ENCODE measurements around the gene KCTD17.
A peak's percentile ranks its signal among the peaks of the same experiment; 100 is the strongest.

KCTD17 gene

DNA sequence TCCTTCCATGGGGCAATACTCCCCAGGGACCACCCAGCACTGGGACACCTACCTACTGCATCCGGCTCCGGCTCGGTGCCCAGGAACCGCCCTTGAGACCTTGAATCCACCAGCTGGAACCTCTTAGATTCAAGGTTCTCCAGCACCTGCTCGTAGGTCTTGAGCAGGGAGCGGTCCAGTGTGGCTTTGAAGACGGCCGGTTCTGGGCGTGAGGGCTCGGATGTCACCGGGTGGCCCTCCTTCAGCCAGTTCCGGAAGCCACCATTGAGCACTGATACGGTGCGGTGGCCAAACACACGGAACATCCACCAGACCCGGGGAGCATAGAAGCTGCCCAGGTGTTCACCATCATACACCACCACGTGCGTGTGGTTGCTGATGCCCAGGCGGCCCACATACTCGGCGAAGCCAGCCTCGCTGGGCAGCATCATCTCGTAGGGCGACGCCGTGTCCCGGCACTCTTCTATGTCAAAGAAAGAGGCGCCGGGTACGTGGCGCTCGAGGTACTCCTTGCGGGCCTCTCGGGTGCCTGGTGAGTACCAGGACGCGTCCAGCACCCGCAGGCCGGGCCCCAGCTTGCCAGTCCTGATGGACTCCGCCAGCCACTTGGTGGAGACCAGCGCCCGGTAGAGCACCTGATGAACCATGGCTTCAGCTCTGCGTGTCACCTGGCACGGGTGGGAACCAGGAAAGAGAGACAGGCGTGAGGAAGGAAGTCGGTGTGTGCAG, 33.3 kb upstream of the KCTD17 start:
- Histone ChIP-seq H2BK15ac (ENCODE audit: low read length) (peak overlapping the region; percentile 28), H3K4me3 (ENCODE audit: low read length in 2 of 2) (peak overlapping the region; percentile 97 to 98), H4K91ac (ENCODE audit: low read depth, low read length, poor library complexity) (no peak overlapping the region), H3K23ac (ENCODE audit: low read depth, low read length, poor library complexity) (peak overlapping the region; percentile 8), H2AFZ (ENCODE audit: low read length) (peak overlapping the region; percentile 99), H2BK12ac (ENCODE audit: low read length) (no peak overlapping the region), H2BK120ac (ENCODE audit: low read depth, low read length) (no peak overlapping the region), H3K27me3 (ENCODE audit: control insufficient read depth in 3 of 3, insufficient read depth in 3 of 3, low read depth in 1 of 3, low read length in 3 of 3) (no peaks in the 10 kb centered on the region), H3K9me3 (replicated peaks in 1 of 2; ENCODE audit: control insufficient read depth in 2 of 2, insufficient read depth in 1 of 2, low read depth in 1 of 2, low read length in 2 of 2) (peaks cover 0 to 2% of the 10 kb centered on the region in 2 donors), H3K36me3 (replicated peaks in 1 of 2; ENCODE audit: control insufficient read depth in 2 of 2, insufficient read depth in 2 of 2, low read length in 2 of 2) (peaks cover 12 to 40% of the 10 kb centered on the region in 2 donors), H3K4me2 (ENCODE audit: insufficient read depth, low read length, poor library complexity, severe bottlenecking) (peak overlapping the region; percentile 66), H2BK5ac (ENCODE audit: low read length) (peak overlapping the region; percentile 93), H2AK5ac (ENCODE audit: low read depth, low read length) (peak overlapping the region; percentile 65), H3K14ac (ENCODE audit: low read length) (peak overlapping the region; percentile 40), H4K8ac (ENCODE audit: low read depth, low read length) (no peak overlapping the region), H3K79me1 (ENCODE audit: low read depth, low read length) (peaks cover 19% of the 10 kb centered on the region), H3K18ac (ENCODE audit: low read length) (peak overlapping the region; percentile 11), H3K4me1 (ENCODE audit: control insufficient read depth in 2 of 2, insufficient read depth in 1 of 2, low read depth in 1 of 2, low read length in 2 of 2) (peaks cover 0 to 16% of the 10 kb centered on the region in 2 donors), H3K4ac (ENCODE audit: low read length) (no peak overlapping the region), H3K27ac (replicated peaks; ENCODE audit: low read length) (no peak overlapping the region), H3K9ac (ENCODE audit: low read depth, low read length, poor library complexity) (peak overlapping the region; percentile 80)
- no CpG with 5 or more reads among the region's 45 CpGs for WGBS, 2 donors (ENCODE audit: extremely low coverage in 2 of 2, insufficient read length in 2 of 2, insufficient replicate concordance in 1 of 2)
- no peak for DNase-seq (ENCODE audit: low spot score)

DNA sequence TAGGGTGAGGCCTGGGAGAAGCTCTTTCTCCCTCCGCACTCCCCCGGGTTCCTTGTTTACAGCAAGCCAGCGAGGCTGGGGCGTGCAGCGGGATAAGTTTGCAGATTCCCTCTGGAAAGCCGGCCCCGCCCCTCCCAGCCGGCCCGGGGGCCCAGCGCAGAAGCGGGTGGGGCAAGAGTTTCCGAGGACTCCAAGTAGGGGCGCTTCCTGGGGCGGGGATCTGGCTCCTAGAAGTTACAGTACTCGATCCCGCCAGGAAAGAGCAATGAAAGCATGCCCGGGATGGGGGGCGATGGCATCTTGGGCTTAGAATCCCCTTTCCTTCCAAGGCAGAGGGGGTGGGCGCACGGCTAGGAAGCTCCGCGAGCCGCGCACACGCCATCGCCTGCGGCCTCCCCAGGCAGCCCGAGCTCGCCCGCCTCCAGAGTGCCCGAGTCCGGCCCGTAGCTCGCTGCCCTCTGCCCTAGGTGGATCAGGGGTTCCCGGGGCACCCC, 32.7 kb upstream of the KCTD17 start:
- Histone ChIP-seq H3K14ac (ENCODE audit: low read length) (peak overlapping the region; percentile 40), H2BK5ac (ENCODE audit: low read length) (peak overlapping the region; percentile 93), H3K4me1 (ENCODE audit: control insufficient read depth in 2 of 2, insufficient read depth in 1 of 2, low read depth in 1 of 2, low read length in 2 of 2) (peaks cover 0 to 16% of the 10 kb centered on the region in 2 donors), H3K9me3 (replicated peaks in 1 of 2; ENCODE audit: control insufficient read depth in 2 of 2, insufficient read depth in 1 of 2, low read depth in 1 of 2, low read length in 2 of 2) (peaks cover 0 to 2% of the 10 kb centered on the region in 2 donors), H2BK12ac (ENCODE audit: low read length) (no peak overlapping the region), H4K8ac (ENCODE audit: low read depth, low read length) (peak overlapping the region; percentile 54), H3K9ac (ENCODE audit: low read depth, low read length, poor library complexity) (peak overlapping the region; percentile 95), H3K4me3 (ENCODE audit: low read length in 2 of 2) (peak overlapping the region; percentile 97 to 98), H3K18ac (ENCODE audit: low read length) (peak overlapping the region; percentile 98), H4K91ac (ENCODE audit: low read depth, low read length, poor library complexity) (no peak overlapping the region), H3K4me2 (ENCODE audit: insufficient read depth, low read length, poor library complexity, severe bottlenecking) (peak overlapping the region; percentile 66), H3K36me3 (replicated peaks in 1 of 2; ENCODE audit: control insufficient read depth in 2 of 2, insufficient read depth in 2 of 2, low read length in 2 of 2) (peaks cover 12 to 45% of the 10 kb centered on the region in 2 donors), H3K79me1 (ENCODE audit: low read depth, low read length) (peaks cover 19% of the 10 kb centered on the region), H2AK5ac (ENCODE audit: low read depth, low read length) (peak overlapping the region; percentile 65), H2AFZ (ENCODE audit: low read length) (peak overlapping the region; percentile 99), H3K27ac (replicated peaks; ENCODE audit: low read length) (peak overlapping the region; percentile 68), H3K4ac (ENCODE audit: low read length) (peak overlapping the region; percentile 13), H3K27me3 (ENCODE audit: control insufficient read depth in 3 of 3, insufficient read depth in 3 of 3, low read depth in 1 of 3, low read length in 3 of 3) (no peaks in the 10 kb centered on the region), H2BK120ac (ENCODE audit: low read depth, low read length) (peak overlapping the region; percentile 61), H3K23ac (ENCODE audit: low read depth, low read length, poor library complexity) (peak overlapping the region; percentile 77), H2BK15ac (ENCODE audit: low read length) (peak overlapping the region; percentile 93)
- DNase-seq (ENCODE audit: low spot score), result peak; percentile 40
- WGBS, 2 donors (ENCODE audit: extremely low coverage in 2 of 2, insufficient read length in 2 of 2, insufficient replicate concordance in 1 of 2), result no CpG with 5 or more reads among the region's 35 CpGs

DNA sequence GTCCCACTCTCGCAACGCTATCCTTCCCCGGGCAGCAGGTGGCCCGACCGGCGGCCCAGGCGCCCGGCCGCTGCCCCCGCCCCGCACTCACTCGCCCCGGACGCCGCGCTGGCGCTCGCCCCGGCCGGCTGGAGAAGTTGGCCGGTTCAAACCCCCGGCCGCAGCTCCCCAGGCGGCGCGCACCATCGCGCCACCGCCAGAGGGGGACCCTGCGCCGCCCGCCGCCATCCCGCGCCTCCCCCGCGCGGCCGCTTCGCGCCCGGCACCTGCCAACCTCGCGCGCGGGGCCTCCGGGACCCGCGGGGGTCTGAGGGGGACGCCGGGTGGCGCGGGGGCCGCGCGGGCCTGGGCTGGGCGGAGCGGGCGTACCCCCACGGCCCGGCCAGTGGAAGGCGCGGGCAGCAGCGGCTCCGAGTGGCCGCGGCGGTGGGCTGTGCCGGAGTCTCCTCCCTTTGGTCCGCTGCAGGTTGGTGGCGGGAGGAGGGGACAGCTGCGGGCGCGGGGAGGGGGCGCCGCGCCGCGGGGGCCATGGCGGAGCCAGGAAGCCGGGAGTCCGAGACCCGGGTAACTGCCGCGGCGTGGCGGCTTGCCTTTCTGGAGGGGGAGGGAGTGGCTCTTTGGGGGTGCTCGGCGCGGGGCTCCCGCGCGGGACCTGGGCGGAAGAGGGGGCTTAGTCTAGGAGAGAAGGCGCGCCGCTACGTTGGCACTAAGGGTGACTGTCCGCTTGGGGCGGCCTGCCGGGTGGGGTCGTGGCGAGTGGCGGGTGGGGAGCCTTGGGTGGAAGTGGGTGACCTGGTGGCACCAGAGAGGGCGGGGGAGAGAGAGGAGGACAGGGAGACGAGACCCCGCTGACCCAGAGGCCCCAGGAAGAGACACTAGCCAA, 32.0 kb upstream of the KCTD17 start, which contains the start of the genes MPST and TST:
Gene MPST, plus strand, starts transcription at position 434 of the 883 bp plus-strand sequence. Its CDS starts 95 bp downstream, at position 529.
Gene TST, minus strand, starts transcription at position 139 of the 883 bp plus-strand sequence. CDS start 715 bp downstream, outside the sequence.
- Histone ChIP-seq H4K8ac (ENCODE audit: low read depth, low read length) (peak within 1 kb of the TSS; percentile 54), H4K91ac (ENCODE audit: low read depth, low read length, poor library complexity) (peak within 1 kb of the TSS; percentile 69), H3K27ac (replicated peaks; ENCODE audit: low read length) (peak within 1 kb of the TSS; percentile 68), H3K4me1 (ENCODE audit: control insufficient read depth in 2 of 2, insufficient read depth in 1 of 2, low read depth in 1 of 2, low read length in 2 of 2) (peaks cover 0 to 16% of the 10 kb centered on the region in 2 donors), H2BK15ac (ENCODE audit: low read length) (peak within 1 kb of the TSS; percentile 93), H2AFZ (ENCODE audit: low read length) (peak within 1 kb of the TSS; percentile 99), H3K27me3 (ENCODE audit: control insufficient read depth in 3 of 3, insufficient read depth in 3 of 3, low read depth in 1 of 3, low read length in 3 of 3) (no peaks in the 10 kb centered on the region), H3K79me1 (ENCODE audit: low read depth, low read length) (peaks cover 20% of the 10 kb centered on the region), H3K4me3 (ENCODE audit: low read length in 2 of 2) (peak within 1 kb of the TSS; percentile 97 to 98), H3K4ac (ENCODE audit: low read length) (peak within 1 kb of the TSS; percentile 13), H2BK12ac (ENCODE audit: low read length) (no peak within 1 kb of the TSS), H3K36me3 (replicated peaks in 1 of 2; ENCODE audit: control insufficient read depth in 2 of 2, insufficient read depth in 2 of 2, low read length in 2 of 2) (peaks cover 15 to 51% of the 10 kb centered on the region in 2 donors), H3K14ac (ENCODE audit: low read length) (peak within 1 kb of the TSS; percentile 40), H3K9me3 (replicated peaks in 1 of 2; ENCODE audit: control insufficient read depth in 2 of 2, insufficient read depth in 1 of 2, low read depth in 1 of 2, low read length in 2 of 2) (no peaks in the 10 kb centered on the region), H3K23ac (ENCODE audit: low read depth, low read length, poor library complexity) (peak within 1 kb of the TSS; percentile 77), H2BK5ac (ENCODE audit: low read length) (peak within 1 kb of the TSS; percentile 93), H3K4me2 (ENCODE audit: insufficient read depth, low read length, poor library complexity, severe bottlenecking) (peak within 1 kb of the TSS; percentile 79), H3K18ac (ENCODE audit: low read length) (peak within 1 kb of the TSS; percentile 99), H2BK120ac (ENCODE audit: low read depth, low read length) (peak within 1 kb of the TSS; percentile 61), H2AK5ac (ENCODE audit: low read depth, low read length) (peak within 1 kb of the TSS; percentile 94), H3K9ac (ENCODE audit: low read depth, low read length, poor library complexity) (peak within 1 kb of the TSS; percentile 95)
- peak; percentile 75 for DNase-seq (ENCODE audit: low spot score)
- no CpG with 5 or more reads among the region's 107 CpGs for WGBS, 2 donors (ENCODE audit: extremely low coverage in 2 of 2, insufficient read length in 2 of 2, insufficient replicate concordance in 1 of 2)
